Measurements from ENCODE around the gene EXOC4. TPM values are rescaled to one million over a fixed set of nuclear protein-coding genes. Genes with fewer than 3 reads are reported as not detected.

The EXOC4 gene
- polyA plus RNA-seq, 3 donors, result 76.4 to 81.9 (median 78.9) TPM

GRCh38 chr7:133479456-133480065 is 226.7 kb downstream of the EXOC4 start:
- DNase-seq (ENCODE audit: low read depth in 3 of 3, low spot score in 2 of 3), result no peak

GRCh38 chr7:133480868-133481267 is 228.0 kb downstream of the EXOC4 start:
- DNase-seq (ENCODE audit: low read depth in 3 of 3, low spot score in 2 of 3), result no peak

GRCh38 chr7:133481676-133482075 is 228.8 kb downstream of the EXOC4 start:
- no peak for DNase-seq (ENCODE audit: low read depth in 3 of 3, low spot score in 2 of 3)

GRCh38 chr7:133482599-133482998 is 229.7 kb downstream of the EXOC4 start:
- DNase-seq (ENCODE audit: low read depth in 3 of 3, low spot score in 2 of 3), result no peak

- no peak for DNase-seq (ENCODE audit: low read depth in 3 of 3, low spot score in 2 of 3)
Observed at GRCh38 chr7:133484086-133484485, 231.2 kb downstream of the EXOC4 start.

GRCh38 chr7:133489906-133490305 is 237.0 kb downstream of the EXOC4 start:
- DNase-seq (ENCODE audit: low read depth in 3 of 3, low spot score in 2 of 3), result no peak

- DNase-seq (ENCODE audit: low read depth in 3 of 3, low spot score in 2 of 3), result no peak
Observed at GRCh38 chr7:133491201-133491691, 238.4 kb downstream of the EXOC4 start.

- no peak for DNase-seq (ENCODE audit: low read depth in 3 of 3, low spot score in 2 of 3)
Observed at GRCh38 chr7:133491846-133492652, 239.2 kb downstream of the EXOC4 start.

GRCh38 chr7:133497061-133497460 is 244.2 kb downstream of the EXOC4 start:
- DNase-seq (ENCODE audit: low read depth in 3 of 3, low spot score in 2 of 3), result no peak

- DNase-seq (ENCODE audit: low read depth in 3 of 3, low spot score in 2 of 3), result no peak
Observed at GRCh38 chr7:133501771-133502170, 248.9 kb downstream of the EXOC4 start.

- no peak for DNase-seq (ENCODE audit: low read depth in 3 of 3, low spot score in 2 of 3)
Observed at GRCh38 chr7:133502498-133502897, 249.6 kb downstream of the EXOC4 start.

GRCh38 chr7:133502972-133503371 is 250.1 kb downstream of the EXOC4 start:
- no peak for DNase-seq (ENCODE audit: low read depth in 3 of 3, low spot score in 2 of 3)

- no peak for DNase-seq (ENCODE audit: low read depth in 3 of 3, low spot score in 2 of 3)
Observed at GRCh38 chr7:133504825-133505224, 251.9 kb downstream of the EXOC4 start.

GRCh38 chr7:133509822-133510221 is 256.9 kb downstream of the EXOC4 start:
- no peak for DNase-seq (ENCODE audit: low read depth in 3 of 3, low spot score in 2 of 3)

- DNase-seq (ENCODE audit: low read depth in 3 of 3, low spot score in 2 of 3), result no peak
Observed at GRCh38 chr7:133510326-133511055, 257.6 kb downstream of the EXOC4 start.

GRCh38 chr7:133511252-133511651 is 258.4 kb downstream of the EXOC4 start:
- no peak for DNase-seq (ENCODE audit: low read depth in 3 of 3, low spot score in 2 of 3)

- DNase-seq (ENCODE audit: low read depth in 3 of 3, low spot score in 2 of 3), result no peak
Observed at GRCh38 chr7:133511708-133512107, 258.8 kb downstream of the EXOC4 start.

GRCh38 chr7:133512560-133512959 is 259.7 kb downstream of the EXOC4 start:
- DNase-seq (ENCODE audit: low read depth in 3 of 3, low spot score in 2 of 3), result no peak

- no peak for DNase-seq (ENCODE audit: low read depth in 3 of 3, low spot score in 2 of 3)
Observed at GRCh38 chr7:133513608-133514007, 260.7 kb downstream of the EXOC4 start.

GRCh38 chr7:133514551-133514950 is 261.7 kb downstream of the EXOC4 start:
- DNase-seq (ENCODE audit: low read depth in 3 of 3, low spot score in 2 of 3), result no peak

- DNase-seq (ENCODE audit: low read depth in 3 of 3, low spot score in 2 of 3), result no peak
Observed at GRCh38 chr7:133517766-133518165, 264.9 kb downstream of the EXOC4 start.
